Ascending aorta (tissue), 2 donors: Measurements from ENCODE around the gene C1orf87. TPM values are rescaled to one million over a fixed set of nuclear protein-coding genes. Genes with fewer than 3 reads are reported as not detected.

Experiments used
- DNase-seq, 2 donors: peaks; one replicate each; pipeline ENCODE4 v3.0.0-alpha.2; 2019; ENCODE audit warnings: low spot score in 2 of 2
- H3K27ac ChIP-seq, 2 donors: fragments of 200-600 bp; sonication (generic); one replicate each; pipeline ENCODE4 v1.5.1; 2016 to 2017; ENCODE audit warnings: mild to moderate bottlenecking in 1 of 2
- H3K27me3 ChIP-seq: fragments of 200-600 bp; sonication (generic); one replicate; pipeline ENCODE4 v1.5.1; 2017
- H3K36me3 ChIP-seq, 2 donors: fragments of 200-600 bp; sonication (generic); one replicate each; pipeline ENCODE4 v1.5.1; 2016
- H3K4me1 ChIP-seq, 2 donors: fragments of 200-600 bp; sonication (generic); one replicate each; pipeline ENCODE4 v1.5.1; 2016 to 2017; ENCODE audit warnings: mild to moderate bottlenecking in 1 of 2
- H3K4me3 ChIP-seq, 2 donors: fragments of 200-600 bp; sonication (generic); one replicate each; pipeline ENCODE4 v1.5.1; 2016 to 2017; ENCODE audit warnings: mild to moderate bottlenecking in 1 of 2
- H3K9me3 ChIP-seq, 2 donors: fragments of 200-600 bp; sonication (generic); one replicate each; pipeline ENCODE4 v1.5.1; 2016
- CTCF ChIP-seq, 3 experiments: fragments of 200-600 bp in 2 of 3; fragments of 450-650 bp in 1 of 3; sonication (generic) in 2 of 3; IDR thresholded peaks; one replicate each; pipeline ENCODE4 v1.5.1; 2016 to 2019; ENCODE audit warnings: antibody characterized with exemption in 3 of 3, mild to moderate bottlenecking in 1 of 3, moderate library complexity in 1 of 3
- intact Hi-C: fragments of 100-400 bp; cut with DNase I; formaldehyde crosslinking; loops from one replicate; pipeline ENCODE4 v1.15.1; 2023
- total RNA-seq: library from RNA; depleted of rRNA; stranded (reverse); fragments of >200 nt; gene quantifications from one replicate; pipeline ENCODE4 v1.1.0, GENCODE V29; 2016

C1orf87 gene
- total RNA-seq, 1 donor from 2014 or later: not detected

GRCh38 chr1:60101516-60101915, 27.9 kb upstream of the C1orf87 start:
- Histone ChIP-seq H3K27me3 (no peaks in the 10 kb centered on the region), H3K36me3 (no peaks in the 10 kb centered on the region), H3K9me3 (no peaks in the 10 kb centered on the region), H3K4me3 (no peak overlapping the region), H3K4me1 (no peaks in the 10 kb centered on the region), H3K27ac (no peak overlapping the region)
- TF ChIP-seq CTCF (IDR thresholded peaks at IDR 0.05): no peak
- no peak for DNase-seq
- intact Hi-C loops: no loop called here

- TF ChIP-seq CTCF (IDR thresholded peaks at IDR 0.05): no peak
- Histone ChIP-seq H3K27ac (no peak overlapping the region), H3K4me3 (no peak overlapping the region), H3K27me3 (no peaks in the 10 kb centered on the region), H3K9me3 (no peaks in the 10 kb centered on the region), H3K36me3 (no peaks in the 10 kb centered on the region), H3K4me1 (no peaks in the 10 kb centered on the region)
- no peak for DNase-seq
- intact Hi-C loops: no loop called here
Observed at GRCh38 chr1:60091195-60091715, 17.7 kb upstream of the C1orf87 start.

GRCh38 chr1:60090655-60091054, 17.1 kb upstream of the C1orf87 start:
- Histone ChIP-seq H3K4me3 (no peak overlapping the region), H3K27ac (no peak overlapping the region), H3K27me3 (no peaks in the 10 kb centered on the region), H3K4me1 (no peaks in the 10 kb centered on the region), H3K36me3 (no peaks in the 10 kb centered on the region), H3K9me3 (no peaks in the 10 kb centered on the region)
- no peak for DNase-seq
- intact Hi-C loops: no loop called here
- TF ChIP-seq CTCF (IDR thresholded peaks at IDR 0.05): no peak

- H3K4me3 ChIP-seq: no peak overlapping the region
- TF ChIP-seq CTCF (IDR thresholded peaks at IDR 0.05): peak in 2 of 3 experiments; percentile 7 to 12
Observed at GRCh38 chr1:60088620-60089155, 15.1 kb upstream of the C1orf87 start.

GRCh38 chr1:60087681-60088080, 14.1 kb upstream of the C1orf87 start:
- Histone ChIP-seq H3K4me1 (no peaks in the 10 kb centered on the region), H3K27me3 (no peaks in the 10 kb centered on the region), H3K4me3 (no peak overlapping the region), H3K36me3 (no peaks in the 10 kb centered on the region), H3K27ac (no peak overlapping the region), H3K9me3 (no peaks in the 10 kb centered on the region)
- intact Hi-C loops: no loop called here
- no peak for DNase-seq
- TF ChIP-seq CTCF (IDR thresholded peaks at IDR 0.05): no peak

More at GRCh38 chr1:60088620-60089155, 15.1 kb upstream of the C1orf87 start:
- no peaks in the 10 kb centered on the region for H3K36me3 ChIP-seq
- H3K4me1 ChIP-seq: no peaks in the 10 kb centered on the region
- H3K9me3 ChIP-seq: no peaks in the 10 kb centered on the region
- no peaks in the 10 kb centered on the region for H3K27me3 ChIP-seq
- no peak for DNase-seq
- intact Hi-C loops: no loop called here
- no peak overlapping the region for H3K27ac ChIP-seq

- no peak overlapping the region for H3K4me3 ChIP-seq
- intact Hi-C loops: no loop called here
- no peaks in the 10 kb centered on the region for H3K27me3 ChIP-seq
- no peaks in the 10 kb centered on the region for H3K4me1 ChIP-seq
- DNase-seq: no peak
- no peak overlapping the region for H3K27ac ChIP-seq
- no peaks in the 10 kb centered on the region for H3K9me3 ChIP-seq
- no peaks in the 10 kb centered on the region for H3K36me3 ChIP-seq
- no peak for TF ChIP-seq CTCF (IDR thresholded peaks at IDR 0.05)
Observed at GRCh38 chr1:60078182-60078581, 4.6 kb upstream of the C1orf87 start.
